Measurements from ENCODE around the gene SPATA20. TPM values are rescaled to one million over a fixed set of nuclear protein-coding genes. Genes with fewer than 3 reads are reported as not detected.
A peak's percentile ranks its signal among the peaks of the same experiment; 100 is the strongest.

The SPATA20 gene
- total and polyA plus RNA-seq, 9 donors, result 43.5 to 81.2 (median 60.5) TPM

GRCh38 chr17:50556803-50557202 is 9.8 kb downstream of the SPATA20 start:
- no peaks in the 10 kb centered on the region for H3K36me3 ChIP-seq
- H3K9me3 ChIP-seq, result no peaks in the 10 kb centered on the region
- intact Hi-C loops (cut with DNase I), result no loop called here
- peaks cover 9% of the 10 kb centered on the region for H3K4me1 ChIP-seq (ENCODE audit: insufficient read depth)
- H3K27ac ChIP-seq, result no peak overlapping the region
- no peak for DNase-seq
- no peaks in the 10 kb centered on the region for H3K27me3 ChIP-seq
- no peak overlapping the region for H3K4me3 ChIP-seq
- 53 to 60% (median 58%) methylated on average over 5 of the region's 5 CpGs for WGBS, 3 donors
- TF ChIP-seq POLR2A (IDR thresholded peaks at IDR 0.05), result no peak
- TF ChIP-seq, protein P1, sequence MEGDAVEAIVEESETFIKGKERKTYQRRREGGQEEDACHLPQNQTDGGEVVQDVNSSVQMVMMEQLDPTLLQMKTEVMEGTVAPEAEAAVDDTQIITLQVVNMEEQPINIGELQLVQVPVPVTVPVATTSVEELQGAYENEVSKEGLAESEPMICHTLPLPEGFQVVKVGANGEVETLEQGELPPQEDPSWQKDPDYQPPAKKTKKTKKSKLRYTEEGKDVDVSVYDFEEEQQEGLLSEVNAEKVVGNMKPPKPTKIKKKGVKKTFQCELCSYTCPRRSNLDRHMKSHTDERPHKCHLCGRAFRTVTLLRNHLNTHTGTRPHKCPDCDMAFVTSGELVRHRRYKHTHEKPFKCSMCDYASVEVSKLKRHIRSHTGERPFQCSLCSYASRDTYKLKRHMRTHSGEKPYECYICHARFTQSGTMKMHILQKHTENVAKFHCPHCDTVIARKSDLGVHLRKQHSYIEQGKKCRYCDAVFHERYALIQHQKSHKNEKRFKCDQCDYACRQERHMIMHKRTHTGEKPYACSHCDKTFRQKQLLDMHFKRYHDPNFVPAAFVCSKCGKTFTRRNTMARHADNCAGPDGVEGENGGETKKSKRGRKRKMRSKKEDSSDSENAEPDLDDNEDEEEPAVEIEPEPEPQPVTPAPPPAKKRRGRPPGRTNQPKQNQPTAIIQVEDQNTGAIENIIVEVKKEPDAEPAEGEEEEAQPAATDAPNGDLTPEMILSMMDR (IDR thresholded peaks at IDR 0.05), result no peak
- no peak for TF ChIP-seq EP300 (IDR thresholded peaks at IDR 0.05)

- intact Hi-C loops (cut with DNase I), result no loop called here
- 77 to 87% (median 84%) methylated on average over 4 of the region's 4 CpGs for WGBS, 3 donors
- Histone ChIP-seq H3K27ac (no peak overlapping the region), H3K4me1 (ENCODE audit: insufficient read depth) (peaks cover 9% of the 10 kb centered on the region), H3K36me3 (no peaks in the 10 kb centered on the region), H3K9me3 (no peaks in the 10 kb centered on the region), H3K4me3 (no peak overlapping the region), H3K27me3 (no peaks in the 10 kb centered on the region)
- no peak for TF ChIP-seq POLR2A (IDR thresholded peaks at IDR 0.05)
- TF ChIP-seq EP300 (IDR thresholded peaks at IDR 0.05), result no peak
- TF ChIP-seq, protein P1 (IDR thresholded peaks at IDR 0.05), result no peak
- no peak for DNase-seq
These were observed 10.7 kb downstream of the SPATA20 start for GRCh38 chr17:50557630-50558029.

DNA sequence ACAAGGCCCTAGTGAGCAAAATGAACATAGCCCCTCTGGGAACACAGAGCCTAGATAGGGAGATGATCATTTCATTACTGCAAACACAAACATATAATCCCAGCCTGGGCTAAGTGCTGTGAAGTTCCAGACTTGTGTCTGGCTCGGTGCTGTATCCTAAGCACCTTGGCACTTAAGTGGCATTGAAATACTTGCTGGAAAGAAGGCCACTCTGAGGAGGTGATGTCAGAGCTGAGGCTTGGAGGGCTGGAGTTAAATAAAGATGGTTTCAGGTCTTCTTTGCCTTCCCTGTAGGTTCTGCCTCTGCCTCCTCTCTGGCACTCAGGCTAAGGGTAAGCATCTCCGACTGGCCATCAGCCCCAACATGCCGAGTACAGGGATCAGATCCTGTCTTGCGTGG is 11.1 kb downstream of the SPATA20 start:
- DNase-seq, result no peak
- 63 to 71% (median 67%) methylated on average over 4 of the region's 4 CpGs for WGBS, 3 donors
- intact Hi-C loops (cut with DNase I), result no loop called here

GRCh38 chr17:50558581-50558940 is 11.6 kb downstream of the SPATA20 start:
- WGBS, 3 donors, result 11 to 12% (median 11%) methylated on average over 17 to 18 of the region's 18 CpGs
- TF ChIP-seq POLR2A (IDR thresholded peaks at IDR 0.05) (no peak), EP300 (IDR thresholded peaks at IDR 0.05) (no peak)
- TF ChIP-seq, protein P1 (IDR thresholded peaks at IDR 0.05), result no peak
- Histone ChIP-seq H3K36me3 (no peaks in the 10 kb centered on the region), H3K9me3 (no peaks in the 10 kb centered on the region), H3K4me1 (ENCODE audit: insufficient read depth) (peaks cover 9% of the 10 kb centered on the region), H3K4me3 (no peak overlapping the region), H3K27me3 (no peaks in the 10 kb centered on the region), H3K27ac (peak overlapping the region; percentile 24 to 36)
- DNase-seq, result no peak
- intact Hi-C loops (cut with DNase I), result no loop called here

More for the DNA sequence above, 11.1 kb downstream of the SPATA20 start:
- Histone ChIP-seq H3K9me3 (no peaks in the 10 kb centered on the region), H3K4me3 (no peak overlapping the region), H3K4me1 (ENCODE audit: insufficient read depth) (peaks cover 9% of the 10 kb centered on the region), H3K27ac (peak overlapping the region; percentile 24 to 36), H3K27me3 (no peaks in the 10 kb centered on the region), H3K36me3 (no peaks in the 10 kb centered on the region)
- TF ChIP-seq POLR2A (IDR thresholded peaks at IDR 0.05) (no peak), EP300 (IDR thresholded peaks at IDR 0.05) (no peak)
- TF ChIP-seq, protein P1 (IDR thresholded peaks at IDR 0.05), result no peak

Measured in ovary (tissue), 9 donors.